SU-DHL-6 (cell line): ENCODE measurements around the gene FYB1.

ENCODE experiments used
- EZH2phosphoT487 ChIP-seq: fragments of 200-600 bp; sonication (generic), shearing (Covaris generic); conservative IDR thresholded peaks from 2 replicates; pipeline ENCODE4 v1.6.1; 2018; ENCODE audit warnings: mild to moderate bottlenecking, antibody characterized with exemption, low read length, moderate library complexity, mixed read lengths
- TF ChIP-seq, protein P1 (sequence below): fragments of 200-600 bp; sonication (generic); IDR thresholded peaks from one replicate; pipeline ENCODE4 v1.5.1; 2017; ENCODE audit warnings: antibody characterized with exemption, mild to moderate bottlenecking, low read length, moderate library complexity; ENCODE audit not compliant: insufficient read depth, poor library complexity, severe bottlenecking

GRCh38 chr5:39140558-39141168 lies 78.7 kb downstream of the FYB1 start:
- TF ChIP-seq, protein P1, sequence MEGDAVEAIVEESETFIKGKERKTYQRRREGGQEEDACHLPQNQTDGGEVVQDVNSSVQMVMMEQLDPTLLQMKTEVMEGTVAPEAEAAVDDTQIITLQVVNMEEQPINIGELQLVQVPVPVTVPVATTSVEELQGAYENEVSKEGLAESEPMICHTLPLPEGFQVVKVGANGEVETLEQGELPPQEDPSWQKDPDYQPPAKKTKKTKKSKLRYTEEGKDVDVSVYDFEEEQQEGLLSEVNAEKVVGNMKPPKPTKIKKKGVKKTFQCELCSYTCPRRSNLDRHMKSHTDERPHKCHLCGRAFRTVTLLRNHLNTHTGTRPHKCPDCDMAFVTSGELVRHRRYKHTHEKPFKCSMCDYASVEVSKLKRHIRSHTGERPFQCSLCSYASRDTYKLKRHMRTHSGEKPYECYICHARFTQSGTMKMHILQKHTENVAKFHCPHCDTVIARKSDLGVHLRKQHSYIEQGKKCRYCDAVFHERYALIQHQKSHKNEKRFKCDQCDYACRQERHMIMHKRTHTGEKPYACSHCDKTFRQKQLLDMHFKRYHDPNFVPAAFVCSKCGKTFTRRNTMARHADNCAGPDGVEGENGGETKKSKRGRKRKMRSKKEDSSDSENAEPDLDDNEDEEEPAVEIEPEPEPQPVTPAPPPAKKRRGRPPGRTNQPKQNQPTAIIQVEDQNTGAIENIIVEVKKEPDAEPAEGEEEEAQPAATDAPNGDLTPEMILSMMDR, result no peak
- TF ChIP-seq EZH2phosphoT487, result no peak
